HCT116 (cell line): Measurements from ENCODE around the gene CLN6. TPM values are rescaled to one million over a fixed set of nuclear protein-coding genes. Genes with fewer than 3 reads are reported as not detected.

Source experiments
- ATAC-seq: fragments of 200-7000 bp; cut with Tn5 transposase; 2 replicates; pipeline ENCODE4 v1.9.1; 2020; ENCODE audit warnings: mild to moderate bottlenecking, moderate library complexity
- BruUV-seq: library from RNA; stranded (reverse); fragments of 400-500 nt; replicated peaks from 2 replicates; lab custom pipeline; 2021; lab: Mats Ljungman, UMichigan
- CTCF ChIA-PET: fragments of 300-600 bp; sonication (Branson Sonifier 250); formaldehyde crosslinking; loops from one replicate; lab custom pipeline; 2021; ENCODE audit warnings: antibody characterized with exemption; lab: Charles Lee
- POLR2A ChIA-PET: fragments of 300-600, 350-600 bp; sonication (Branson Sonifier 250); formaldehyde crosslinking; loops from one replicate; lab custom pipeline; 2021; ENCODE audit warnings: antibody characterized with exemption; lab: Charles Lee
- RAD21 ChIA-PET, 2 experiments: fragments of 300-600 bp; sonication (Branson Sonifier 250); formaldehyde crosslinking; loops; one replicate each; lab custom pipeline; 2023; ENCODE audit warnings: low total read pairs in 2 of 2; ENCODE audit not compliant: uncharacterized antibody in 2 of 2, unreplicated experiment in 2 of 2, low non-redundant PET in 1 of 2; lab: Charles Lee
- DNase-seq: peaks from one replicate; pipeline ENCODE4 v3.0.0-alpha.2; 2010; ENCODE audit warnings: low read depth, low spot score
- H2AFZ ChIP-seq: fragments of 200-600 bp; shearing (Covaris generic), sonication (generic); 2 replicates; pipeline ENCODE4 v1.6.1; 2017; ENCODE audit warnings: low read depth, mixed run types, mixed read lengths, antibody characterized with exemption, low read length; ENCODE audit not compliant: poor library complexity, severe bottlenecking
- H3K27ac ChIP-seq: 2 replicates; pipeline ENCODE4 v1.5.1; 2012; ENCODE audit warnings: low read depth, low read length
- H3K27me3 ChIP-seq: fragments of 200-600 bp; sonication (generic); 2 replicates; pipeline ENCODE4 v1.6.1; 2016; ENCODE audit warnings: mixed run types, low read length, mixed read lengths; ENCODE audit not compliant: insufficient read depth
- H3K36me3 ChIP-seq, 2 experiments: fragments of 200-500 bp in 1 of 2; fragments of 200-600 bp in 1 of 2; sonication (Bioruptor generic) in 1 of 2; sonication (generic) in 1 of 2; 2 replicates each; pipeline versions ENCODE4 v1.5.1 to v1.6.1; 2014 to 2016; ENCODE audit warnings: low read length in 2 of 2, inconsistent platforms in 1 of 2, mixed read lengths in 1 of 2, mixed run types in 1 of 2; ENCODE audit not compliant: insufficient read depth in 2 of 2, control insufficient read depth in 1 of 2
- H3K4me1 ChIP-seq, 2 experiments: fragments of 200-600 bp in 1 of 2; sonication (generic) in 1 of 2; 2 replicates each; pipeline versions ENCODE4 v1.5.1 to v1.6.1; 2012 to 2017; ENCODE audit warnings: low read length in 2 of 2, inconsistent platforms in 1 of 2, mild to moderate bottlenecking in 1 of 2, mixed read lengths in 1 of 2, mixed run types in 1 of 2, moderate library complexity in 1 of 2; ENCODE audit not compliant: insufficient read depth in 2 of 2, control insufficient read depth in 1 of 2
- H3K4me2 ChIP-seq: fragments of 200-600 bp; sonication (generic); 2 replicates; pipeline ENCODE4 v1.6.1; 2017; ENCODE audit warnings: mixed run types, low read length, mixed read lengths
- H3K4me3 ChIP-seq, 2 experiments: fragments of 200-600 bp in 1 of 2; sonication (generic) in 1 of 2; replicated peaks in 1 of 2; 2 replicates each; pipeline ENCODE4 v1.5.1; 2011 to 2016; ENCODE audit warnings: low read length in 2 of 2, control low read depth in 1 of 2, low read depth in 1 of 2, mild to moderate bottlenecking in 1 of 2, mixed read lengths in 1 of 2, mixed run types in 1 of 2
- H3K79me2 ChIP-seq: fragments of 200-600 bp; sonication (generic); 2 replicates; pipeline ENCODE4 v1.6.1; 2017; ENCODE audit warnings: mild to moderate bottlenecking, mixed run types, low read length, moderate library complexity, mixed read lengths; ENCODE audit not compliant: insufficient read depth
- H3K9ac ChIP-seq: fragments of 200-600 bp; sonication (generic); 2 replicates; pipeline ENCODE4 v1.6.1; 2016; ENCODE audit warnings: low read length, mixed read lengths
- H3K9me2 ChIP-seq: fragments of 200-600 bp; sonication (generic), shearing (Covaris generic); 2 replicates; pipeline ENCODE4 v1.6.1; 2017; ENCODE audit warnings: mixed run types, mild to moderate bottlenecking, moderate library complexity; ENCODE audit not compliant: insufficient read depth
- H3K9me3 ChIP-seq, 2 experiments: fragments of 200-500 bp in 1 of 2; fragments of 200-600 bp in 1 of 2; sonication (Bioruptor generic) in 1 of 2; sonication (generic) in 1 of 2; 2 replicates each; pipeline ENCODE4 v1.6.1; 2014 to 2017; ENCODE audit warnings: low read length in 2 of 2, mixed read lengths in 2 of 2, inconsistent platforms in 1 of 2, low read depth in 1 of 2, mild to moderate bottlenecking in 1 of 2, mixed run types in 1 of 2, moderate library complexity in 1 of 2; ENCODE audit not compliant: control insufficient read depth in 1 of 2, insufficient read depth in 1 of 2
- H4K20me1 ChIP-seq: fragments of 200-600 bp; sonication (generic), shearing (Covaris generic); 2 replicates; pipeline ENCODE4 v1.6.1; 2017; ENCODE audit warnings: mixed run types, mild to moderate bottlenecking, moderate library complexity; ENCODE audit not compliant: insufficient read depth
- ATF3 ChIP-seq: IDR thresholded peaks from 2 replicates; pipeline ENCODE4 v1.6.1; 2012
- CBX3 ChIP-seq: IDR thresholded peaks from 2 replicates; pipeline ENCODE4 v1.6.1; 2012; ENCODE audit warnings: low read depth
- CEBPB ChIP-seq: IDR thresholded peaks from 2 replicates; pipeline ENCODE4 v1.6.1; 2012; ENCODE audit warnings: low read depth
- EZH2 ChIP-seq: fragments of 200-600 bp; sonication (generic); IDR thresholded peaks from 2 replicates; pipeline ENCODE4 v1.6.1; 2017; ENCODE audit warnings: antibody characterized with exemption, mixed run types
- EZH2phosphoT487 ChIP-seq: fragments of 200-600 bp; IDR thresholded peaks from 2 replicates; pipeline ENCODE4 v1.6.1; 2018; ENCODE audit warnings: antibody characterized with exemption, borderline replicate concordance
- FOSL1 ChIP-seq: IDR thresholded peaks from 2 replicates; pipeline ENCODE4 v1.6.1; 2012; ENCODE audit warnings: low read depth
- JUND ChIP-seq: IDR thresholded peaks from 2 replicates; pipeline ENCODE4 v1.6.1; 2012
- RAD21 ChIP-seq: IDR thresholded peaks from 2 replicates; pipeline ENCODE4 v1.6.1; 2012; ENCODE audit warnings: low read depth, mild to moderate bottlenecking
- SIN3A ChIP-seq: IDR thresholded peaks from 2 replicates; pipeline ENCODE4 v1.6.1; 2012; ENCODE audit warnings: low read depth
- YY1 ChIP-seq: IDR thresholded peaks from 2 replicates; pipeline ENCODE4 v1.6.1; 2011; ENCODE audit warnings: low read length, low read depth, moderate library complexity, mild to moderate bottlenecking; ENCODE audit not compliant: insufficient replicate concordance; ENCODE audit errors: extremely low read depth
- ZBTB33 ChIP-seq: IDR thresholded peaks from 2 replicates; pipeline ENCODE4 v1.6.1; 2011; ENCODE audit warnings: mild to moderate bottlenecking, low read length, moderate library complexity; ENCODE audit not compliant: insufficient replicate concordance; ENCODE audit errors: extremely low read depth
- ZFX ChIP-seq: fragments of 450-650 bp; IDR thresholded peaks from 2 replicates; pipeline ENCODE4 v1.6.1; 2017
- ZNF274 ChIP-seq: fragments of 200-500 bp; sonication (Bioruptor generic); IDR thresholded peaks from 2 replicates; pipeline ENCODE4 v1.6.1; 2014; ENCODE audit warnings: mild to moderate bottlenecking, low read depth, low read length, inconsistent platforms
- intact Hi-C: fragments of 100-400 bp; cut with micrococcal nuclease; formaldehyde crosslinking; loops from 2 replicates; pipeline ENCODE4 v1.10.0; 2022
- total RNA-seq: library from RNA; stranded (reverse); gene quantifications from one replicate; pipeline ENCODE4 v1.2.1, GENCODE V29; 2021; ENCODE audit not compliant: unreplicated experiment
- TF ChIP-seq, protein P1 (sequence below), 3 experiments: fragments of 200-600 bp in 1 of 3; sonication (generic) in 1 of 3; IDR thresholded peaks in 2 of 3; conservative IDR thresholded peaks in 1 of 3; 2 replicates each; pipeline ENCODE4 v1.5.1; 2012 to 2017; ENCODE audit warnings: low read depth in 2 of 3, low read length in 2 of 3, antibody characterized with exemption in 1 of 3, borderline replicate concordance in 1 of 3, control low read depth in 1 of 3, mild to moderate bottlenecking in 1 of 3, mixed read lengths in 1 of 3, mixed run types in 1 of 3, moderate library complexity in 1 of 3; ENCODE audit not compliant: insufficient read depth in 1 of 3
- TF ChIP-seq, protein P2 (sequence below): IDR thresholded peaks from 2 replicates; pipeline ENCODE4 v1.6.1; 2012; ENCODE audit warnings: low read depth
- TF ChIP-seq, protein P3 (sequence below): IDR thresholded peaks from 2 replicates; pipeline ENCODE4 v1.6.1; 2012

CLN6 gene
- total RNA-seq, 1 experiment from 2014 or later: 44.1 TPM

DNA sequence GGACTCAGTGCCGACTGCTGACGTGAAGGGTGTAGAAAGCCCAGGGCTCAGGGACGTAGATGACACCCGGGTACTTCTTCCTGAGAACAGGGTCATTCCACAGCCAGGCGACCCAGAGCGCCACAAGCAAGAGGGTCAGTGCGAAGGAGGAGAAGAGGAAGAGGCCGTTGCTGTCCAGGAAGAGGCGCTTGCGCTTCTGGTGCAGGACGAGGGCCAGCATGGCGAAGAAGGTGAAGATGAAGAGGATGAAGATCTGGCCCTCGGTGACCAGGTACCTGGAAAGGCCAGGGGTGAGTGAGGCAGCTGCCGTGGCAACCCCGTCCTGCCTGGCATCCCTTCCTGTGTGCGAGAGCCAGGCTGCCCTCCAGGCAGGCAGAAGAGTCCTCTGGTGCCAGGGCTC, 21.4 kb downstream of the CLN6 start:
- Histone ChIP-seq H3K27me3 (no peaks in the 10 kb centered on the region), H3K4me2 (no peak overlapping the region), H3K36me3 (no peaks in the 10 kb centered on the region; a peak in 1 of 4 replicates), H2AFZ (no peak overlapping the region), H3K4me1 (peaks cover 6 to 20% of the 10 kb centered on the region in 2 experiments; a peak in 3 of 4 replicates), H3K9me3 (no peaks in the 10 kb centered on the region), H3K9ac (no peak overlapping the region), H3K27ac (no peak overlapping the region), H3K79me2 (peaks cover 51% of the 10 kb centered on the region), H3K4me3 (no peak overlapping the region), H3K9me2 (no peaks in the 10 kb centered on the region), H4K20me1 (no peaks in the 10 kb centered on the region)
- RAD21 ChIA-PET: no interaction called here
- no TSS peak for BruUV-seq
- TF ChIP-seq ZNF274: no peak
- no peak for TF ChIP-seq EZH2phosphoT487
- no peak for TF ChIP-seq CEBPB
- no peak for TF ChIP-seq CBX3
- TF ChIP-seq JUND: no peak
- no peak for TF ChIP-seq ZFX
- no peak for TF ChIP-seq FOSL1
- TF ChIP-seq, protein P1, sequence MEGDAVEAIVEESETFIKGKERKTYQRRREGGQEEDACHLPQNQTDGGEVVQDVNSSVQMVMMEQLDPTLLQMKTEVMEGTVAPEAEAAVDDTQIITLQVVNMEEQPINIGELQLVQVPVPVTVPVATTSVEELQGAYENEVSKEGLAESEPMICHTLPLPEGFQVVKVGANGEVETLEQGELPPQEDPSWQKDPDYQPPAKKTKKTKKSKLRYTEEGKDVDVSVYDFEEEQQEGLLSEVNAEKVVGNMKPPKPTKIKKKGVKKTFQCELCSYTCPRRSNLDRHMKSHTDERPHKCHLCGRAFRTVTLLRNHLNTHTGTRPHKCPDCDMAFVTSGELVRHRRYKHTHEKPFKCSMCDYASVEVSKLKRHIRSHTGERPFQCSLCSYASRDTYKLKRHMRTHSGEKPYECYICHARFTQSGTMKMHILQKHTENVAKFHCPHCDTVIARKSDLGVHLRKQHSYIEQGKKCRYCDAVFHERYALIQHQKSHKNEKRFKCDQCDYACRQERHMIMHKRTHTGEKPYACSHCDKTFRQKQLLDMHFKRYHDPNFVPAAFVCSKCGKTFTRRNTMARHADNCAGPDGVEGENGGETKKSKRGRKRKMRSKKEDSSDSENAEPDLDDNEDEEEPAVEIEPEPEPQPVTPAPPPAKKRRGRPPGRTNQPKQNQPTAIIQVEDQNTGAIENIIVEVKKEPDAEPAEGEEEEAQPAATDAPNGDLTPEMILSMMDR (IDR thresholded peaks at IDR 0.05 in 2 of 3, conservative IDR thresholded peaks at IDR 0.05 in 1 of 3; ENCODE audit: borderline replicate concordance in 1 of 3, insufficient read depth in 1 of 3, low read depth in 2 of 3, low read length in 2 of 3): no peak
- no peak for TF ChIP-seq EZH2
- TF ChIP-seq, protein P2, sequence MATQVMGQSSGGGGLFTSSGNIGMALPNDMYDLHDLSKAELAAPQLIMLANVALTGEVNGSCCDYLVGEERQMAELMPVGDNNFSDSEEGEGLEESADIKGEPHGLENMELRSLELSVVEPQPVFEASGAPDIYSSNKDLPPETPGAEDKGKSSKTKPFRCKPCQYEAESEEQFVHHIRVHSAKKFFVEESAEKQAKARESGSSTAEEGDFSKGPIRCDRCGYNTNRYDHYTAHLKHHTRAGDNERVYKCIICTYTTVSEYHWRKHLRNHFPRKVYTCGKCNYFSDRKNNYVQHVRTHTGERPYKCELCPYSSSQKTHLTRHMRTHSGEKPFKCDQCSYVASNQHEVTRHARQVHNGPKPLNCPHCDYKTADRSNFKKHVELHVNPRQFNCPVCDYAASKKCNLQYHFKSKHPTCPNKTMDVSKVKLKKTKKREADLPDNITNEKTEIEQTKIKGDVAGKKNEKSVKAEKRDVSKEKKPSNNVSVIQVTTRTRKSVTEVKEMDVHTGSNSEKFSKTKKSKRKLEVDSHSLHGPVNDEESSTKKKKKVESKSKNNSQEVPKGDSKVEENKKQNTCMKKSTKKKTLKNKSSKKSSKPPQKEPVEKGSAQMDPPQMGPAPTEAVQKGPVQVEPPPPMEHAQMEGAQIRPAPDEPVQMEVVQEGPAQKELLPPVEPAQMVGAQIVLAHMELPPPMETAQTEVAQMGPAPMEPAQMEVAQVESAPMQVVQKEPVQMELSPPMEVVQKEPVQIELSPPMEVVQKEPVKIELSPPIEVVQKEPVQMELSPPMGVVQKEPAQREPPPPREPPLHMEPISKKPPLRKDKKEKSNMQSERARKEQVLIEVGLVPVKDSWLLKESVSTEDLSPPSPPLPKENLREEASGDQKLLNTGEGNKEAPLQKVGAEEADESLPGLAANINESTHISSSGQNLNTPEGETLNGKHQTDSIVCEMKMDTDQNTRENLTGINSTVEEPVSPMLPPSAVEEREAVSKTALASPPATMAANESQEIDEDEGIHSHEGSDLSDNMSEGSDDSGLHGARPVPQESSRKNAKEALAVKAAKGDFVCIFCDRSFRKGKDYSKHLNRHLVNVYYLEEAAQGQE: no peak
- TF ChIP-seq, protein P3, sequence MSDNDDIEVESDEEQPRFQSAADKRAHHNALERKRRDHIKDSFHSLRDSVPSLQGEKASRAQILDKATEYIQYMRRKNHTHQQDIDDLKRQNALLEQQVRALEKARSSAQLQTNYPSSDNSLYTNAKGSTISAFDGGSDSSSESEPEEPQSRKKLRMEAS: no peak
- no peak for TF ChIP-seq YY1
- no peak for TF ChIP-seq RAD21
- no peak for TF ChIP-seq ZBTB33
- TF ChIP-seq SIN3A: no peak
- no peak for TF ChIP-seq ATF3
- POLR2A ChIA-PET: no interaction called here
- intact Hi-C loops: no loop called here
- no peak for ATAC-seq
- no peak for DNase-seq
- CTCF ChIA-PET: no interaction called here
